Testis (tissue), 2 donors: ENCODE results near the gene BRPF1.

Source experiments
- CTCF ChIP-seq, 3 experiments: fragments of 450-650 bp in 2 of 3; fragments of 200-600 bp in 1 of 3; sonication (generic) in 1 of 3; IDR thresholded peaks; one replicate each; pipeline ENCODE4 v1.5.1; 2016 to 2019; ENCODE audit warnings: antibody characterized with exemption in 3 of 3, mild to moderate bottlenecking in 2 of 3, moderate library complexity in 1 of 3
- POLR2A ChIP-seq: fragments of 450-650 bp; IDR thresholded peaks from one replicate; pipeline ENCODE4 v1.6.1; 2017; ENCODE audit warnings: antibody characterized with exemption, mild to moderate bottlenecking, moderate library complexity

DNA sequence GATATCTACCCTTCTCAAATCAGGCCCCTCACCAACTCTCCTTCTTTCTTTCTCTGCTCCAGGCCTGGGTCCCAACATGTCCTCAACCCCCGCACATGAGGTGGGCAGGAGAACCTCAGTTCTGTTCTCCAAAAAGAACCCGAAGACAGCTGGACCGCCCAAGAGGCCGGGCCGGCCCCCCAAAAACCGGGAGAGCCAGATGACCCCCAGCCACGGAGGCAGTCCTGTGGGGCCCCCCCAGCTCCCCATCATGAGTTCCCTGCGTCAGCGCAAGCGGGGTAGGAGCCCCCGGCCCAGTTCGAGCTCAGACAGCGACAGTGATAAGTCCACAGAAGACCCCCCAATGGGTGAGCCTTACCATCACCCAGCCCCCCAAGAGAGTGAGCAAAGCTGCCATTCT lies 12.6 kb downstream of the BRPF1 start:
- TF ChIP-seq CTCF (IDR thresholded peaks at IDR 0.05) (no peak), POLR2A (no peak)
